HCT116 (cell line): Measurements from ENCODE around the gene WDR27. TPM values are rescaled to one million over a fixed set of nuclear protein-coding genes. Genes with fewer than 3 reads are reported as not detected.

Experiments used
- ATAC-seq: fragments of 200-7000 bp; cut with Tn5 transposase; 2 replicates; pipeline ENCODE4 v1.9.1; 2020; ENCODE audit warnings: mild to moderate bottlenecking, moderate library complexity
- BruUV-seq: library from RNA; stranded (reverse); fragments of 400-500 nt; replicated peaks from 2 replicates; lab custom pipeline; 2021; lab: Mats Ljungman, UMichigan
- CTCF ChIA-PET: fragments of 300-600 bp; sonication (Branson Sonifier 250); formaldehyde crosslinking; loops from one replicate; lab custom pipeline; 2021; ENCODE audit warnings: antibody characterized with exemption; lab: Charles Lee
- POLR2A ChIA-PET: fragments of 300-600, 350-600 bp; sonication (Branson Sonifier 250); formaldehyde crosslinking; loops from one replicate; lab custom pipeline; 2021; ENCODE audit warnings: antibody characterized with exemption; lab: Charles Lee
- RAD21 ChIA-PET, 2 experiments: fragments of 300-600 bp; sonication (Branson Sonifier 250); formaldehyde crosslinking; loops; one replicate each; lab custom pipeline; 2023; ENCODE audit warnings: low total read pairs in 2 of 2; ENCODE audit not compliant: uncharacterized antibody in 2 of 2, unreplicated experiment in 2 of 2, low non-redundant PET in 1 of 2; lab: Charles Lee
- DNase-seq: peaks from one replicate; pipeline ENCODE4 v3.0.0-alpha.2; 2010; ENCODE audit warnings: low read depth, low spot score
- H2AFZ ChIP-seq: fragments of 200-600 bp; shearing (Covaris generic), sonication (generic); 2 replicates; pipeline ENCODE4 v1.6.1; 2017; ENCODE audit warnings: low read depth, mixed run types, mixed read lengths, antibody characterized with exemption, low read length; ENCODE audit not compliant: poor library complexity, severe bottlenecking
- H3K27ac ChIP-seq: 2 replicates; pipeline ENCODE4 v1.5.1; 2012; ENCODE audit warnings: low read depth, low read length
- H3K27me3 ChIP-seq: fragments of 200-600 bp; sonication (generic); 2 replicates; pipeline ENCODE4 v1.6.1; 2016; ENCODE audit warnings: mixed run types, low read length, mixed read lengths; ENCODE audit not compliant: insufficient read depth
- H3K36me3 ChIP-seq, 2 experiments: fragments of 200-500 bp in 1 of 2; fragments of 200-600 bp in 1 of 2; sonication (Bioruptor generic) in 1 of 2; sonication (generic) in 1 of 2; 2 replicates each; pipeline versions ENCODE4 v1.5.1 to v1.6.1; 2014 to 2016; ENCODE audit warnings: low read length in 2 of 2, inconsistent platforms in 1 of 2, mixed read lengths in 1 of 2, mixed run types in 1 of 2; ENCODE audit not compliant: insufficient read depth in 2 of 2, control insufficient read depth in 1 of 2
- H3K4me1 ChIP-seq, 2 experiments: fragments of 200-600 bp in 1 of 2; sonication (generic) in 1 of 2; 2 replicates each; pipeline versions ENCODE4 v1.5.1 to v1.6.1; 2012 to 2017; ENCODE audit warnings: low read length in 2 of 2, inconsistent platforms in 1 of 2, mild to moderate bottlenecking in 1 of 2, mixed read lengths in 1 of 2, mixed run types in 1 of 2, moderate library complexity in 1 of 2; ENCODE audit not compliant: insufficient read depth in 2 of 2, control insufficient read depth in 1 of 2
- H3K4me2 ChIP-seq: fragments of 200-600 bp; sonication (generic); 2 replicates; pipeline ENCODE4 v1.6.1; 2017; ENCODE audit warnings: mixed run types, low read length, mixed read lengths
- H3K4me3 ChIP-seq, 2 experiments: fragments of 200-600 bp in 1 of 2; sonication (generic) in 1 of 2; replicated peaks in 1 of 2; 2 replicates each; pipeline ENCODE4 v1.5.1; 2011 to 2016; ENCODE audit warnings: low read length in 2 of 2, control low read depth in 1 of 2, low read depth in 1 of 2, mild to moderate bottlenecking in 1 of 2, mixed read lengths in 1 of 2, mixed run types in 1 of 2
- H3K79me2 ChIP-seq: fragments of 200-600 bp; sonication (generic); 2 replicates; pipeline ENCODE4 v1.6.1; 2017; ENCODE audit warnings: mild to moderate bottlenecking, mixed run types, low read length, moderate library complexity, mixed read lengths; ENCODE audit not compliant: insufficient read depth
- H3K9ac ChIP-seq: fragments of 200-600 bp; sonication (generic); 2 replicates; pipeline ENCODE4 v1.6.1; 2016; ENCODE audit warnings: low read length, mixed read lengths
- H3K9me2 ChIP-seq: fragments of 200-600 bp; sonication (generic), shearing (Covaris generic); 2 replicates; pipeline ENCODE4 v1.6.1; 2017; ENCODE audit warnings: mixed run types, mild to moderate bottlenecking, moderate library complexity; ENCODE audit not compliant: insufficient read depth
- H3K9me3 ChIP-seq, 2 experiments: fragments of 200-500 bp in 1 of 2; fragments of 200-600 bp in 1 of 2; sonication (Bioruptor generic) in 1 of 2; sonication (generic) in 1 of 2; 2 replicates each; pipeline ENCODE4 v1.6.1; 2014 to 2017; ENCODE audit warnings: low read length in 2 of 2, mixed read lengths in 2 of 2, inconsistent platforms in 1 of 2, low read depth in 1 of 2, mild to moderate bottlenecking in 1 of 2, mixed run types in 1 of 2, moderate library complexity in 1 of 2; ENCODE audit not compliant: control insufficient read depth in 1 of 2, insufficient read depth in 1 of 2
- H4K20me1 ChIP-seq: fragments of 200-600 bp; sonication (generic), shearing (Covaris generic); 2 replicates; pipeline ENCODE4 v1.6.1; 2017; ENCODE audit warnings: mixed run types, mild to moderate bottlenecking, moderate library complexity; ENCODE audit not compliant: insufficient read depth
- EZH2phosphoT487 ChIP-seq: fragments of 200-600 bp; IDR thresholded peaks from 2 replicates; pipeline ENCODE4 v1.6.1; 2018; ENCODE audit warnings: antibody characterized with exemption, borderline replicate concordance
- FOSL1 ChIP-seq: IDR thresholded peaks from 2 replicates; pipeline ENCODE4 v1.6.1; 2012; ENCODE audit warnings: low read depth
- JUND ChIP-seq: IDR thresholded peaks from 2 replicates; pipeline ENCODE4 v1.6.1; 2012
- POLR2AphosphoS5 ChIP-seq: IDR thresholded peaks from 2 replicates; pipeline ENCODE4 v1.6.1; 2011; ENCODE audit warnings: mild to moderate bottlenecking, low read depth, low read length, moderate library complexity
- SIN3A ChIP-seq: IDR thresholded peaks from 2 replicates; pipeline ENCODE4 v1.6.1; 2012; ENCODE audit warnings: low read depth
- SRF ChIP-seq: IDR thresholded peaks from 2 replicates; pipeline ENCODE4 v1.6.1; 2012; ENCODE audit warnings: low read depth
- TCF7L2 ChIP-seq: IDR thresholded peaks from 2 replicates; pipeline ENCODE4 v1.7.0; 2011; ENCODE audit warnings: borderline replicate concordance, inconsistent platforms; ENCODE audit not compliant: insufficient read depth, insufficient read length; ENCODE audit errors: extremely low read depth
- intact Hi-C: fragments of 100-400 bp; cut with micrococcal nuclease; formaldehyde crosslinking; loops from 2 replicates; pipeline ENCODE4 v1.10.0; 2022
- total RNA-seq: library from RNA; stranded (reverse); gene quantifications from one replicate; pipeline ENCODE4 v1.2.1, GENCODE V29; 2021; ENCODE audit not compliant: unreplicated experiment
- TF ChIP-seq, protein P1 (sequence below): IDR thresholded peaks from 2 replicates; pipeline ENCODE4 v1.6.1; 2012; ENCODE audit warnings: low read depth
- TF ChIP-seq, protein P2 (sequence below): IDR thresholded peaks from 2 replicates; pipeline ENCODE4 v1.6.1; 2012
- TF ChIP-seq, protein P3 (sequence below), 3 experiments: fragments of 200-600 bp in 1 of 3; sonication (generic) in 1 of 3; IDR thresholded peaks in 2 of 3; conservative IDR thresholded peaks in 1 of 3; 2 replicates each; pipeline ENCODE4 v1.5.1; 2012 to 2017; ENCODE audit warnings: low read depth in 2 of 3, low read length in 2 of 3, antibody characterized with exemption in 1 of 3, borderline replicate concordance in 1 of 3, control low read depth in 1 of 3, mild to moderate bottlenecking in 1 of 3, mixed read lengths in 1 of 3, mixed run types in 1 of 3, moderate library complexity in 1 of 3; ENCODE audit not compliant: insufficient read depth in 1 of 3

WDR27 gene
- total RNA-seq, 1 experiment from 2014 or later, result 60.6 TPM

DNA sequence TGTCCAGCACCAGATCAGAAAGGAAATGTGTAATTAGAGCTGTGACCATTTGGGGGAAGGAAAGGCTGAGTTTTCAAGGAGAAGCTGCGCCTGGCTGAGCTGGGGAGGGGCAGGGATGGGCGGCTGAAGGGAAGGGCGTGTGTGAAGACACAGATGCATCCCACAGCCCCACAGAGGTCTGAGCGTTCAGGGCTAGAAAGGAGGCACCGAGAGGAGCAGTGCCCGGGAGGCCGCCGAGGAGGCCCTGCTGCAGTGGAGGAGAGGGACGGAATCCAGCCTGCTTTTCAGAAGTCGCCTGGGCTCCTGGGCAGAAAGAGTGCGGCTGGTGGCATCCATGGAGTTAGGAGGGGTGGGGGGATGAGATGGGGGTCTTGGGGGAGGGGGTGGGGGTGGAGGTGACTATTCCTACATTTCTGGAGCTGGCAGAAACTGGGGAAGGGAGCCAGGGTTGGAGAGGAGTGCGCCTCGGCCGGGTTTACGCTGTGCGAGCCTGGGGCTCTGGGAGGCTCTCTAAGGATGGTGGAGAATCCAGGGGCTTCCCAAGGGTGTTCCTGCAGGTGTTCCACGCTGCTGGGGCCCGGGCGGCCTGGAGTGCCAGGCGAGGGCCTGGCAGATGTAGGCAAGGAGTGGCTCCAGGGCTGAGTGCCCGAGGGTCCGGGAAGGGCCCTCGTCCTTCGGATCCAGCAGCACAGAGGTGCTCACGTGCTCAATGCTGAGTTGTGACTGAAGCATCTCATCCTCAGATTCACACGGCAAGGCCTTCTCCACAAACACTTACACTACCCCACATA lies 41.8 kb downstream of the WDR27 start:
- no peaks in the 10 kb centered on the region for H3K79me2 ChIP-seq
- no peaks in the 10 kb centered on the region for H3K4me1 ChIP-seq
- ChIA-PET POLR2A (no interaction called here), RAD21 (no interaction called here), CTCF (no interaction called here)
- peaks cover 2 to 5% of the 10 kb centered on the region in 2 experiments; a peak in 2 of 4 replicates for H3K9me3 ChIP-seq
- no peak overlapping the region for H3K4me2 ChIP-seq
- no peaks in the 10 kb centered on the region for H3K9me2 ChIP-seq
- ATAC-seq (no peak), DNase-seq (no peak)
- H3K36me3 ChIP-seq, result peaks cover 22 to 24% of the 10 kb centered on the region in 2 experiments; a peak in 3 of 4 replicates
- no peak overlapping the region for H3K4me3 ChIP-seq
- no peak overlapping the region for H3K9ac ChIP-seq
- no peaks in the 10 kb centered on the region for H4K20me1 ChIP-seq
- no peaks in the 10 kb centered on the region for H3K27me3 ChIP-seq
- no peak for TF ChIP-seq EZH2phosphoT487
- TF ChIP-seq, protein P1, sequence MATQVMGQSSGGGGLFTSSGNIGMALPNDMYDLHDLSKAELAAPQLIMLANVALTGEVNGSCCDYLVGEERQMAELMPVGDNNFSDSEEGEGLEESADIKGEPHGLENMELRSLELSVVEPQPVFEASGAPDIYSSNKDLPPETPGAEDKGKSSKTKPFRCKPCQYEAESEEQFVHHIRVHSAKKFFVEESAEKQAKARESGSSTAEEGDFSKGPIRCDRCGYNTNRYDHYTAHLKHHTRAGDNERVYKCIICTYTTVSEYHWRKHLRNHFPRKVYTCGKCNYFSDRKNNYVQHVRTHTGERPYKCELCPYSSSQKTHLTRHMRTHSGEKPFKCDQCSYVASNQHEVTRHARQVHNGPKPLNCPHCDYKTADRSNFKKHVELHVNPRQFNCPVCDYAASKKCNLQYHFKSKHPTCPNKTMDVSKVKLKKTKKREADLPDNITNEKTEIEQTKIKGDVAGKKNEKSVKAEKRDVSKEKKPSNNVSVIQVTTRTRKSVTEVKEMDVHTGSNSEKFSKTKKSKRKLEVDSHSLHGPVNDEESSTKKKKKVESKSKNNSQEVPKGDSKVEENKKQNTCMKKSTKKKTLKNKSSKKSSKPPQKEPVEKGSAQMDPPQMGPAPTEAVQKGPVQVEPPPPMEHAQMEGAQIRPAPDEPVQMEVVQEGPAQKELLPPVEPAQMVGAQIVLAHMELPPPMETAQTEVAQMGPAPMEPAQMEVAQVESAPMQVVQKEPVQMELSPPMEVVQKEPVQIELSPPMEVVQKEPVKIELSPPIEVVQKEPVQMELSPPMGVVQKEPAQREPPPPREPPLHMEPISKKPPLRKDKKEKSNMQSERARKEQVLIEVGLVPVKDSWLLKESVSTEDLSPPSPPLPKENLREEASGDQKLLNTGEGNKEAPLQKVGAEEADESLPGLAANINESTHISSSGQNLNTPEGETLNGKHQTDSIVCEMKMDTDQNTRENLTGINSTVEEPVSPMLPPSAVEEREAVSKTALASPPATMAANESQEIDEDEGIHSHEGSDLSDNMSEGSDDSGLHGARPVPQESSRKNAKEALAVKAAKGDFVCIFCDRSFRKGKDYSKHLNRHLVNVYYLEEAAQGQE, result no peak
- TF ChIP-seq FOSL1, result no peak
- TF ChIP-seq POLR2AphosphoS5, result no peak
- TF ChIP-seq, protein P2, sequence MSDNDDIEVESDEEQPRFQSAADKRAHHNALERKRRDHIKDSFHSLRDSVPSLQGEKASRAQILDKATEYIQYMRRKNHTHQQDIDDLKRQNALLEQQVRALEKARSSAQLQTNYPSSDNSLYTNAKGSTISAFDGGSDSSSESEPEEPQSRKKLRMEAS, result no peak
- TF ChIP-seq, protein P3, sequence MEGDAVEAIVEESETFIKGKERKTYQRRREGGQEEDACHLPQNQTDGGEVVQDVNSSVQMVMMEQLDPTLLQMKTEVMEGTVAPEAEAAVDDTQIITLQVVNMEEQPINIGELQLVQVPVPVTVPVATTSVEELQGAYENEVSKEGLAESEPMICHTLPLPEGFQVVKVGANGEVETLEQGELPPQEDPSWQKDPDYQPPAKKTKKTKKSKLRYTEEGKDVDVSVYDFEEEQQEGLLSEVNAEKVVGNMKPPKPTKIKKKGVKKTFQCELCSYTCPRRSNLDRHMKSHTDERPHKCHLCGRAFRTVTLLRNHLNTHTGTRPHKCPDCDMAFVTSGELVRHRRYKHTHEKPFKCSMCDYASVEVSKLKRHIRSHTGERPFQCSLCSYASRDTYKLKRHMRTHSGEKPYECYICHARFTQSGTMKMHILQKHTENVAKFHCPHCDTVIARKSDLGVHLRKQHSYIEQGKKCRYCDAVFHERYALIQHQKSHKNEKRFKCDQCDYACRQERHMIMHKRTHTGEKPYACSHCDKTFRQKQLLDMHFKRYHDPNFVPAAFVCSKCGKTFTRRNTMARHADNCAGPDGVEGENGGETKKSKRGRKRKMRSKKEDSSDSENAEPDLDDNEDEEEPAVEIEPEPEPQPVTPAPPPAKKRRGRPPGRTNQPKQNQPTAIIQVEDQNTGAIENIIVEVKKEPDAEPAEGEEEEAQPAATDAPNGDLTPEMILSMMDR (IDR thresholded peaks at IDR 0.05 in 2 of 3, conservative IDR thresholded peaks at IDR 0.05 in 1 of 3; ENCODE audit: borderline replicate concordance in 1 of 3, insufficient read depth in 1 of 3, low read depth in 2 of 3, low read length in 2 of 3), result no peak
- no peak for TF ChIP-seq TCF7L2
- TF ChIP-seq SIN3A, result no peak
- no peak for TF ChIP-seq JUND
- no peak for TF ChIP-seq SRF
- intact Hi-C loops, result no loop called here
- no peak overlapping the region for H3K27ac ChIP-seq
- no TSS peak for BruUV-seq
- no peak overlapping the region for H2AFZ ChIP-seq
